ENCODE results near the gene VAX1.
"Not testable (repeated sequence)": the region's sequence is repeated elsewhere in the genome, so short reads cannot be mapped to it uniquely, and the experiment has no call there.

Gene VAX1

DNA sequence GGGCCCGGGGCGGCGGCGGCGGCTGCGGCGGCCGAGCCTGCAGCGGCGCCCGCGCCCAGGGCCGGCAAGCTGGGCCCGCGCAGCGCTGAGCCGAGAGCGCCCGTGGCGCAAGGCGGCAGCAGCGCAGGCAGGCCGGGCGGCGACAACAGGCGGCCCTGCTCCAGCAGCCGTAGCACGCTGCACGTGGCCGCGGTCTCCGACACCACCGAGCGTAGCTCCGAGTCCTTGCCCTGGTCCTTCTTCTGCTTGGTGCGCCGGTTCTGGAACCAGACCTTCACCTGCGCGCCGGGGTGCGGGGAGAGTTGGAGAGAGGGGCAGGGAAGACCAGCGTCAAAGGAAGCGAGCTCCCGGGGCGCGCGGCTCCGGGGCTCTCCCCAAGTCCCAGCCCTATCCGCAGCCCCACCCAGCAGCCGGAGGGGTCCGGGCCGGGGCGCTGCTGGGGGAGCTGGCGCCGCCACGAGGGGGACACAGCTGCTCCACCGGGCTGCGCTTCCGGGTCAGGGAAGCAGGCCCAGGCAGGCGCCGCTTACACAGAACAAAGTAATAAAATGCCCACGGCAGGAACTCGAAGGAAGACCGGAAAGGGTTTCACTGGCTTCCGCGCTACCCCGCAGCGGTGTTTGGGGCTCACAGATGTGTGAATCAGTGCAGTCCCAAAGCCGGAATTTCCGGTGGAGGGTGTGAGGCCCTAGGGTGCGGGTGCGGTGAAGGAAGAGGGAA is 3.6 kb downstream of the VAX1 start:
- no peak for DNase-seq

DNA sequence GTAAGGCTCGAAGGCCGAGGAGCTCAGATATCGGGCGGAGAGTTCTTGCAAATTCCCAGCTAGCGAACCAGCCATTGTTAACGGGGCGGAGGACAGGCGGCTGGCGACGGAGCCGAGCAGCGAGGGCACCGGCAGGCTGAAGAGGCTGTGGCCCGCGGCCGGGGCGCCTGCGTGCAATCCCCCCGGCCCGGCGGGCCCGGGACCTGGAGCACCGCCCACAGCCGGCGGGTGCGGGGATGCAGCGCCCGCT is 4.1 kb downstream of the VAX1 start:
- DNase-seq = no peak

DNA sequence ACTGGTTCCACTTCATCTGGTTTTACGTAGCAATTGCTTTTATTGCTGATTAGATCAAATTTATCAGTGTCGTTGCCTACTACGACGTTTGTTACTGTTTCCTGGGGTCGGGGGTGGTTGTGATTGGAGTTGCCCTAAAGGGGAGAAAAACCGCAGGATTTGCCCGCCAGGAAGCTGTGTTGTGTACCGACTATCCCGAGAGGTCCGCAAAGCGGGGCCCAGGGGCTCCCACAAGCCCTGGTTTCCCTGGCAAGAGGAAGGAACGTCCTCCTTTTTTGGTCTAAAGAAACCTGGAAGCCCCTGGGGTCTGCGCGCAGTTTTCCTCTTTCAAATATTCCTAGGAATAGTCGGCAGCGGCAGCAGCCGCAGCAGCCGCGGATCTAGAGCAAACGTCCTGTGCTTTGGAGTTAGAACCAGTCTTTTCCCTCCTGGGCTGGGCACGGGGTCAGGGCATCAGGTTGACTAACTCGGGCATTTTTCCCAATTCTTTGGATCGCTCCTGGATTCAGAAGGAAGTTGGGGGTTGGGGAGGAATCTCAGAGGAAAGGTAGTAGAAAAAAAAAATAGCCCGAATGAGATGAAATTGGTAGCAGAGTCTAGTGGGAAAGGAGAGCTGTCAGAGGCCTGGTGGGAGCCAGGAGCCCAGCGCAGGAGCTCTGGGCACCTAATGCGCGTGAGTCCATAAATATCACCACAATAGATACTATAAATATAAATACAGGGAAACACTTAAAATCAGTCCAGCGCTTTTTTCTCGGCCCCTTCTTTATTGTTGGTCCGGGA is 4.6 kb downstream of the VAX1 start:
- DNase-seq = no peak

DNA sequence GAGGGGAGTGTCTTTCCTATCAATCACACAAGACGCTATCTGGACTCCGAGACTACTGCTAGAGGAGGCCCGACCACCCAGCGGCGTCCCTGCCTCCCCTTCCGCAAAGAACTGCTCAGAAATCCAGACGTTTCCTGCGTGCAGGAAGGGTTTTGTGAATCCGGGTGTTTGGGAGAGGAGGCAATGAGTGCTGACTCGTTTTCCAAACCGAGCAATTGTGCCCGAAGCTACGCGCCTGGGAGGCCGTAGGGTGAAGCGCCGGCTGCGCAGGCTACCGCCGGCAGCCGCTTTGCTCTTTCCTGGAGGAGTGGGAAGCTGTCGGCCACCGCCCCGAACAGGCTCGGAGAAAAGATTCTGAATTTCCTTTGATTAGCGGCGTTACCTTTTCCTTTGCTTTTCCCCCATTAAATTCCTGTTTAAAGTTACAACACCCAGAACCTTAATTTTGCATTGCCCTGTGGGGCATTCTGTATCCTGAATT is 5.3 kb downstream of the VAX1 start:
- no peak for DNase-seq

DNA sequence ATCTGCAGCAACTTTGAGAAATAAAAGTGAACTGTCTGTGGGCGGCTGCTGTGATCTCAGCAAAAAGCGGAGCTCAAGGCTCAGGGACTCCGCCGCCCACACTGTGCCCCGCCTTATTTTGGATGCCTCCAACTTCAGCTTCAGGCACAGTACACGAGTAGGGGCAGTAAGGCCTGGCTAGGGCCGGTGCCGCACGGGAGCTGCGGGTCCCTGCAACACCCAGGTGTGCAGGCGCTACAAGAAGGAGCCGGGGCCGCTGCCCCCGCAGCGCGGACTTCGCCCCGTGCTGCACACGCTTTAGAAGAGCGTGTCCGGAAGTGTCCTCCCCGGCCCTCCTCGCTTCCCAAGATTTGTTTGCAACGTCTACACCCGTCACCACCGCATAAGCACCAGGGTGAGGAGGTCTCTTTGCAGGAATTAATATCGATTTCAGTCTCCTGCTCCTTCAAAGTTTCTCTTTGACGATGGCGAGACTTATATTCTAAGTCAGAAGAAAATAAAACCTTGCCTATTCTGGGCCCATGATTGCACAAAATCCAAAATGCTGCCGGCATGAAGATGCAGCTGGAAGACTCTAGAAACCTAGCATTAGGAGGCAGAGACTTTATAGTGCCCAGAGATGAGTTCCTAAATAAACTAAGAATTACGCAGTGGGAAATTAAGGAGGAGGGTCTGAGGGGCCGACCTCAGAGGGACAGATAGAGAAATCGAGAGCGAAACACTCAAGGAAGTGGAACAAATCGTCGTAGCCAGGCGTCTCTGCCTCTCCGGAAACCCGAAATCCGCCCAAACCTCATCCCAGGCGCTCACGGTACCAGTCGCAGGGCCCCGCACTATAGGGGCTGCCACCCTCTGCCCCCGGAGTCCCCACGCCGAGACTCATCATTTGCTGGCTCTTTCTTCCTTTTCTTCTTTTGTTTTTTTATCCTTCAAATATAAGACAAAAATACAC is 6.4 kb downstream of the VAX1 start:
- no peak for DNase-seq

DNA sequence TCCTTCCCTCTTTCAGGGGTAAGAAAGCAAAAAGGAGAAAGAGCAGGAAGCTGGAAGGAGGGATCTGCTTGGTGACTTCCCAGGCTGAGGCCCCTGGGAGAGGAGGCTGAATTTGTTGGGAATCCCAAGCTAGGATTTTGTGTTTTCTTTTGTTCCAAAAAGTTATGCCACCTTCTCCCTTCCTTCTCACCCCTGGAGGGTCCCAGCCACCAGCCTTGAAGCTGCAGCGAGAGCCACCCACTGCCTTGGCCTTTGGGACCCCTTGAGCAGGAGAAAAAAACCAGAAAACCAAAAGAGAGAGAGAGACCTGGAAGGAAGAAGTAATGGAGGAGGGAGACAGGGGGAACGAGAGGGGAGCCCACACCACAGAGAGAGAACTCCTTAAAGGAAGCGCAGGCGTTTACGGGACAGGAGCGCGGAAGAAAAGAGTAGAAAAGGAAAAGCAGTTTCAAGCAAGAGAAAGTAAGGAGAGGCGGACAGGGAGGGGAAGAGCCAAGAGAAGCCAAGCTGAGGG is 7.2 kb downstream of the VAX1 start:
- no peak for DNase-seq

DNA sequence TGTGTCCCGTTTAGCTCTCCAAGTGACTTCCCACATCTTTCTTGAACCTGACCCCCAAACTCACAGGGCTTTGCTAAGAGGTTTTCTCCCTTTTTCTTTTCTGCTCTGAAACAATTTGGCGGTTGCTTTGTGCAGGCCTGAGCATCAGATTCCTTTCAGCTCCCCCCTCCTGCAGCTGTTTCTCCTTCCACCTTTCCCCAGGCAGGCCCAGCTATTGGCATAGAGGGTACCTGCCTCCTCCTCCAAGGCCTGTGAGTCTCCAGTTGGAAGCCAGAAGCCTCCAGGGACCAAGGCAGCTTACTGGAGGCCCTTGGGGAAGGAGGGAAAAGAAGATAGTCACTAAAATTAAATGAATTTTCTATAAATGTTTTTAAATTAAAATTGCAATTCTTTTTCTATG is 7.7 kb downstream of the VAX1 start:
- no peak for DNase-seq

DNA sequence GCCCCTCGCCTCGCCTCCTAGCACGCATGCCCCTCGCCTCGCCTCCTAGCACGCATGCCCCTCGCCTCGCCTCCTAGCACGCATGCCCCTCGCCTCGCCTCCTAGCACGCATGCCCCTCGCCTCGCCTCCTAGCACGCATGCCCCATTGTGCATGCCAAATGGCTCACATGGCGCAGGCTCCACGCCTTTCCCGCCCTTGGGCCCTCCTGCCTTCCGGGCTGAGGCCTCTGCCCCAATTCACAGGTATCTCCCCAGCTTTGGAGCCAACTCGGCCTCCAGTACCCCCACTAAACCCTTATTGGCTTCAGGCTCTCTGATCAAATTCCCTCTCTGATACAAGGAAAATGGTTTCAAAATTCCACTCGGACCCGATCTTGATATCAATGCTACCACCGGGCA is 11.4 kb downstream of the VAX1 start:
- DNase-seq = not testable (repeated sequence)

DNA sequence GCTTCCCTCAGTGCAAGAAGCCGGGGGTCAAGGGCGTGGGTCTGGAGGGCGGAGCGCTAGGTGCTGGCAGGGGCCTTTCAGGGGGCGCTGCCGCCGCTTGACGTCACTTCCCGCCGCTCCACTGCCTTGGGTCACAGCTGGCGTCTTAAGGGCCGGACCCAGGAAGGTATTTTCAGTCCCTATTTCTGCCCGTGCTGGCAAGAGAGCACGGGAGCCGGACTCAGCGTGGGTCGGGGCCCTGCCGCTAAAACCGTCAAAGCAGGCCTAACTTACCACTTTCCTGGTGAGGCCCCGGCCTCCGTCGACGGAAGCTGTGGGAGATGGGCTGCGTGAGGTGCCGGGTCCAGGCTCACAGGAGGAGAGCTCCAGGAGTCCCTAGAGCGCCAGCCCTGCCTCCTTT is 12.0 kb downstream of the VAX1 start:
- no peak for DNase-seq

DNA sequence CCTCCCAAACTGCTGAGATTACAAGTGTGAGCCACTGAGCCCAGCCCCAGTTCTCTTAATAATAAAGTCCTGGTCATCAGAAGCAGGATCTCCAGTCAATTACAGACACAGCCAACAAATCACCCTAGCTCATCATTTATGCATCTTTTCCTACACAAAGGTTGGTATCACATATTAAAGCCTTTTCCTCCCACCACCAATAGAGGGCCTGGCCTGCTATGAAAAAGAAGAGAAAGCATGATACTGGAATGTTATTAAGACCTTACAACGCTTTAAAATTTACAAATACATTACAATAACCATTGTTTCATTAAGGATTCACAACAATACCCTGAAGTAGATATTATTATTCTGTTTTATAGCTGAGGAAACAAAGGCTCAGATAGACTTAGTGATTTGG is 25.9 kb downstream of the VAX1 start:
- no peak for DNase-seq

DNA sequence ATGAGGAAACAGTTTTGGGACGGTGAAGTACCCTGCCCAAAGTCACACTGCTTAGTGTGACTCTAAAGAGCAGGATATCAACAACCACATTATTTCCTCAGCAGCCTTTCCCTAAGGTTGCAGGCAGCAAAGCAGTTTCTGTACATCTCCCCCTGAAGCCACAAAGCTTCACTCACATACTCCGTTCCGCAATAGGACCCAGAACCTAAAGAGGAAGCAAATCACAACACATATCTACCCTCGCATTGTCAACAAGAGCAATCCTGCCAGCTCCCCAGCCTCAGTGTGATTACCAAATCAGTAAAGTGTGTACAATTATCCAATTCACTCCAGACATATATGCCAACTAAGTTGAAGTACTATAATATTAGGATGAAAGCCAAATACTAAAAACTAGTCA is 30.8 kb downstream of the VAX1 start:
- DNase-seq = peak; percentile 11

DNA sequence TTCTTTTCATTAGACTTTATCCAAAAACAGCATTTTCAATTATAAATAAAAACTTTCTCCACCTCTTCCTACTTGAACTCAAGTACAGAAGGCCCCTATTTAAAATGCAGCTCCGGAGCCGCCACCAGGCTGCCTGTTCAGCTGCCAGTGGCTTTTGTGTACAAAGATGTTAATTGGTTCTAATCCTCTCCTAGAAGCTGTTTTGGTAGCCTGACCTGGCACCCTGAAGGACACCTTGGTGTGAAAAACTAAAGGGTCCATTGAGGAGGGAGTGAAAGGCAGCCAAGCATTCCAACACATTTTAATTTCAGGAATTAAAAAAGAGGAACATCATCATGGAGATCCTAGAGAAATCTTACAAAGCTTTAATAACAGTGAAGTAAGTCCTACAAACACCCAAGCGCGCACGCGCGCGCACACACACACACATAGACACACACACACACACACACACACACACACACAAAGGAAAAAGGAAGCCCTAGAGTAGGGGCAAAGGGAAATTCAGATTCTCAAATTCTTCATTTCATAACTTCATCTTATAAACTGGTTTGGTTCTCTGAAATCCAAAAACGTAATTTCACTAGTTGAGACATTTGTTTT is 41.4 kb downstream of the VAX1 start:
- DNase-seq = no peak

DNA sequence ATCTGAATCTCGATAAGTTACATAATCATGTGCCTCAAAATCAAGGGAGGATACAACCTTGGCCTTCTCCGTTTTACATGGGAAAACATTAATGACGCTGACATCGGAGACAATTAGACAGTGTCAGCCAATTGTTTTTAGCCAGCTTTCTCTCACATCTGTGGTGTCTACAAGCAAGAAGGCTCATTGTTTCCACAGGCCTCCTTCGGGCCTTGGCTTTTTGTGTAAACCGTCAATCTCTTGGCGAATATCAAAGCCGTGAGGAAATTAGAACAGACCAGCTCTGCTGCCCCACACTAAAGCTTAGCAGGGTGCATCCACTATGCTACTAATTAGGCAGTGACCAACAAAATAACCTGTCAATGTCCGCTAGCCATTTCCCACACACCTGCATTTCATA is 43.2 kb downstream of the VAX1 start:
- no peak for DNase-seq

DNA sequence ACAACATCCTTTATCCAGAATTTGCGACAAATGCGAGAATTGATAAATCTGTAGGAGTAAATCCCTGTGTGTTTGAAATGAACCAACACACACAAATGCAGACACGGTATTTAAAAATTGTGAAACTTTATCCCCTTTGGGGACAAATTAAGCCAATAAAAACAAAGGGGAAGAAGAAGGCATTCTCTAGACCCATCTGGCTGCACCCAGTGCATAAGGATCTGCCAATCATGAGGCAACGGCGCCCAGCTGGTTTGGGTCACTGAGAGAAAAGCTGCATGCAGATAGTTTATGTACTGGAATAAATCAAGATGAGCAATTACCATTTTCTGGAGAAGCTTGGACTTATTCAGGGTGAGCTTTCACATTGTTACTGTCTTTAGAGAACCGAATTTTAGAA is 45.7 kb downstream of the VAX1 start:
- DNase-seq = no peak

DNA sequence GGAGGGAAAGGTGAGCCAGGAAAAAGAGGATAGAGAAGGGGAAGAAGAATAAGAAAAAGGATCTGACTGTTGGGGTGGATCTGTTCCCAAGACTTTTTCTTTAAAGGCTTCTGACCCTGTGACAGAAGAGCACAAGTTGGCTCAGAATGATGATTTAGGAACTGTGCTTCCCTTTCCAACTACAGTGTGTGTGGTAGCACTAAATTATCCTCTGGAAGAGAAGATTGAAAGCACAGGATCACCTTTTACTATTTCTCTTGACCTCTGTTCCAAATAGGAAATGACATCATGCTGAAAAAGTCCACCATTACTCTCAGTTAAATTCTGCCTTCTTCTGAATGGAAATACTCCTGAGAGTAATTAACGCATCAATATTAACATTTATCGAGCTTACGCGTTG is 47.2 kb downstream of the VAX1 start:
- no peak for DNase-seq

DNA sequence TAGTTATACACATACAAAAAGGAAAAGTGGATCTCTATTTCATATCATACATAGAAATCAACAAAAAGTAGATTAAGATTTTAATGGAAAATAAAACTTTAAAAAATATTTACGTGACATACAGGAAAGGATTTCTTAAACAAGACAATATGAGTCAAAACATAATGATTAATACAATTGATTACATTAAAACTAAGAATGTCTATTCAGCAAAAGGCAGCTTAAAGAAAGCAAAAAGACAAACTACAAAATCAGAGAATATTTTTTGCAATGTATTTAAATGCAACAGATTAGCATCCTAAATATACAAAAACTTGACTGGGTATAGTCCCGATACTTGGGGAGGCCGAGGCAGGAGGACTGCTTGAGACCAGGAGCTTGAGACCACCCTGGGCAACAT is 50.5 kb downstream of the VAX1 start:
- no peak for DNase-seq

DNA sequence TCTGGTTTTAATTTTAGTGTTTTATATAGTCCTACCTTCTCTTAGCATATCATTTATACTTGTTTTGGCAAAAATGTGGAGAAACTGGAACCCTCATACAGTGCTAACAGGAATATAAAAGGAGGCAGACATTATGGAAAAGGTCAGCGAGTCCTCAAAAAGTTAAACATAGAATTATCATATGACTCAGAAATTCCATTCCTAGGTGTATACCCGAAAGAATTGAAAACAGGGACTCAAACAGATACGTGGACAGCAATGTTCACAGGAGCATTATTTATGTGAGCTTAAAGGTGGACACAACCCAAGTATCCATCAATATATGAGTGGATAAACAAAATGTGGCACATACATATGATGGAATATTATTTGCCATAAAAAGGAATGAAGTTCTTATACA is 51.5 kb downstream of the VAX1 start:
- DNase-seq = no peak

DNA sequence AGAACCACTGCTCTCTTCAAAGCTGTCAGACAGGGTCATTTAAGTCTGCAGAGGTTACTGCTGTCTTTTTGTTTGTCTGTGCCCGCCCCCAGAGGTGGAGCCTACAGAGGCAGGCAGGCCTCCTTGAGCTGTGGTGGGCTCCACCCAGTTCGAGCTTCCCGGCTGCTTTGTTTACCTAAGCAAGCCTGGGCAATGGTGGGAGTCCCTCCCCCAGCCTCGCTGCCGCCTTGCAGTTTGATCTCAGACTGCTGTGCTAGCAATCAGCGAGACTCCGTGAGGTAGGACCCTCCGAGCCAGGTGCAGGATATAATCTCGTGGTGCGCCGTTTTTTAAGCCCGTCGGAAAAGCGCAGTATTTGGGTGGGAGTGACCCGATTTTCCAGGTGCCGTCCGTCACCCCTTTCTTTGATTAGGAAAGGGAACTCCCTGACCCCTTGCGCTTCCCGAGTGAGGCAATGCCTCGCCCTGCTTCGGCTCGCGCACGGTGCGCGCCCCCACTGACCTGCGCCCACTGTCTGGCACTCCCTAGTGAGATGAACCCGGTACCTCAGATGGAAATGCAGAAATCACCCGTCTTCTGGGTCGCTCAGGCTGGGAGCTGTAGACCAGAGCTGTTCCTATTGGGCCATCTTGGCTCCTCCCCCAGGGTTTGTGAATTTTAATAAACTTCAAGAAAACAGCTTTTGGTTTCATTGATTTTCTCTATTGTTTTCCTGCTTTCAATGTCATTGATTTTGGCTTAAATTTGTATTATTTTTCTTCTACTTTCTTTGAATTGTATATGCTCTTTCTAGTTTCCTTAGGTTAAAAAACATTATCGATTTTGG is 53.4 kb downstream of the VAX1 start:
- not testable (repeated sequence) for DNase-seq

Measured in NCI-H1436 (cell line).